GM19455 (cell line): ENCODE measurements around the gene TFE3.

Experiments used
- ATAC-seq: cut with Tn5 transposase; IDR thresholded peaks from one replicate; pipeline ENCODE4 v1.9.1; 2021; ENCODE audit not compliant: unreplicated experiment

The TFE3 gene

DNA sequence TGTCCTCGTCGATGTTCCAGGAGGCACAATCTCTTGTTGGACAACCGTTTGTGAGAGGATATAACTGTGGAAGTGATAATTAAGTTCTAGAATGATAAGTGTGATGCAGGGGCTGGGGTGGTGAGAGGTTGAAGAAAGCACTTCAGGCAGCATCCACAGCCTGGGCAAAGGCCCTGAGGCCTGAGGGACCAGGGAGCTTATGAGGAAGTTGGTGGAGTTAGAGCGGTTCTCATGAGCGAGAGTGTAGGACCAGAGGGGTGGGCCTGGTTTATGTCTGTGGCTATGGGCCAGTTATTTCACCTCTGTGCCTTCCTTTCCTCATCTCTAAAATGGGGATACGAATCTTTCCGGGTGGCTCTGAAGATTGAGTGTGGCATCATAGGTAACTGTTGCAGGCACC lies 18.3 kb upstream of the TFE3 start:
- ATAC-seq, result no peak

DNA sequence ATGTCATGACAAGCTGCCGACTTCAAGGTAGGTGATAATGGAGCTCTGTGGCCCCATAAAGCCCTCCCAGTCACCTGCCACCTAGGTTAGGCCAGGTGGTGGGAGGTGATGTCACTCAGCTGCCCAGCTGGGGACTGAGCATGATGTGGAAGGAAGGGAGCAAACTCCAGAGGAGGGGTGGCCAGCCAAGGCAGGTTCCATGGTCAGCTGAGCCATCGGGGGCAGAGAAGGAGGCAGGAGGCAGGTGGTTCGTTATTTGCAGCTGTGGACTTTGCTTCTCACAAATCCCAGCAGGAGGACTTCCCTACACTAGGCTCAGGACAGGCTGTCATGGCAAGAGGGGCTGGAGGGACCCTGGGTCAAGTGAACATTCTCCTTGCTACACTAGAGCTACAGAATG lies 17.8 kb upstream of the TFE3 start:
- ATAC-seq, result no peak

DNA sequence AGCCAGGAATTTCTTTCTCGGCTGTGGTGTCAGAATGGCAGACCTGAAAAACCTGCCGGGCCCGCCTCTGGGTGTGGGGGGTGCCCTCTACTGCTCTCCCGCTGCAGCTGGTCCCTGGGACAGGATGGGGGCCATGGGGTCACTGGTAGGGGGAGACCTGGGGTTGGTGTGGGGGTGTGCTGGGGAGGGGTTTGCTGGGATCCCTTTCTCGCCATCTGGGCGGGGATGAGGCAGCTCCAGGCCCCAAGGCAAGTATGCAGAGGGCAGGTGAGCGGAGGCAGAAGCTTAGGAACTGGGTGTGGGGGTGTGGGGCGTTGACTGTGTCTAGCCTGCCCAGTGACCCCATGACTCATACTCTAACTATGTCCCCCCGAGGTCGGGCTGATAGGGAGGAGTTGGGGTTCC lies 16.5 kb upstream of the TFE3 start:
- no peak for ATAC-seq

GRCh38 chrX:49059201-49059600 lies 16.0 kb upstream of the TFE3 start:
- ATAC-seq, result no peak

- no peak for ATAC-seq
Measured at GRCh38 chrX:49058794-49059193, 15.6 kb upstream of the TFE3 start, which contains the start of gene CCDC120. TSS of gene CCDC120 (plus strand) at chrX:49058999. CDS start at chrX:49062042, 3,043 bp downstream.

- ATAC-seq, result no peak
Measured at GRCh38 chrX:49054073-49054762, 11.1 kb upstream of the TFE3 start.

DNA sequence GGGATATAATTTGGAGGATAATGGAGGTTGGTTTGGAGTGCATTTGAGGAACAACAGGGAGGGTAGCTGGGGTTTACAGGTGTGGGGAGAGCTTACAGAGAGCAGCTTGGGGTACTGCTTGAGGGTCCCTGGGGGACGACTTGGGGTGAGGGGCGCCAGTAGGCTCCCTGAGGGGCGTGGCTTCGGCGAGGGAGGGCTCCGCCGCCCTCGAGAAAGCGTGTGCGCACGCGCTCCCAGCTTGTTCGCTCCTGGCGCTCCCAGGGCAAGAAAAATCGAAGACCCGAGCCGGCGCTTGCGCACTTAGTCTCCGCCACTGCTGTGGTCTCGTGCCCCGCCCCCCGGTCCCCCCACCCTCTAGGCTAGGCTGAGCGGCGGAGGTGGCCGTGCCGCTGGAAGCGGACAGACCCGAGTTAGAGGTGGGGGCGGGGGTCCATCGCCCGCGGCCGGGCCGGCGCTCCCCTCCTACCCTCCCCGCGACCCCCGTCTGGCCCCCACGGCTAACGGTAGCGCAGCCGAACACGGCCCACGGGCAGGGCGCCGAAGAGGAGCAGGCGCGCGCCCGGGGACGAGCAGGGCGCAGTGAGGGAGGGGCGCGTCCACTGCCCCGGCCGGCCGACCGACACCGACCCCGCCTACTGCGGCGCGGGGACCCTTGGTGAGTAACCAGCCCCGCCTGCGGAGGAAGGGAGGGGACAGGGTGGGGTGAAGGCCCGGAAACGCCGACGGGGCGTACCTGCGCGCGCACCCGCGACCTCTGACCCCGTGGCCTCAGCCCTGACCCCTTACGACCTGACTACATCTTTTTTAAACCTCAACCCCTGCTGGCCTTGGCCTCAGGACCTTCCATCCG lies 10.3 kb upstream of the TFE3 start:
- no peak for ATAC-seq

DNA sequence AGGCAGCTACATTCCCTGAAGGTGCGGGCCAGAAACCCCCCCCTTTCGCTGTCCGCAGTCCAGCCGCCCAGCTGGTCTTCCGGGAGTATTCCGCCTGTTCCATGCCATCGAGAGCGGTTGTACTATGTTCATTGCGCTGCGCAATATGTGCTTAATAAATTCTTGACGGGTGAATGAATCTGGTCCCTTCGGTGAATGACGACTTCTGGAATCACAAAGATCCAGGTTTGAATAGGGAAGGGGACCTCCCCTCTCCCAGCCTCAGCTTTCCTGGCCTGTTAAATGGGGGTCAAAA lies 777 bp upstream of the TFE3 start:
- no peak for ATAC-seq

GRCh38 chrX:49042581-49043219 lies 457 bp downstream of the TFE3 start:
- ATAC-seq, result no peak

GRCh38 chrX:49041744-49042580 lies 1.2 kb downstream of the TFE3 start:
- no peak for ATAC-seq

DNA sequence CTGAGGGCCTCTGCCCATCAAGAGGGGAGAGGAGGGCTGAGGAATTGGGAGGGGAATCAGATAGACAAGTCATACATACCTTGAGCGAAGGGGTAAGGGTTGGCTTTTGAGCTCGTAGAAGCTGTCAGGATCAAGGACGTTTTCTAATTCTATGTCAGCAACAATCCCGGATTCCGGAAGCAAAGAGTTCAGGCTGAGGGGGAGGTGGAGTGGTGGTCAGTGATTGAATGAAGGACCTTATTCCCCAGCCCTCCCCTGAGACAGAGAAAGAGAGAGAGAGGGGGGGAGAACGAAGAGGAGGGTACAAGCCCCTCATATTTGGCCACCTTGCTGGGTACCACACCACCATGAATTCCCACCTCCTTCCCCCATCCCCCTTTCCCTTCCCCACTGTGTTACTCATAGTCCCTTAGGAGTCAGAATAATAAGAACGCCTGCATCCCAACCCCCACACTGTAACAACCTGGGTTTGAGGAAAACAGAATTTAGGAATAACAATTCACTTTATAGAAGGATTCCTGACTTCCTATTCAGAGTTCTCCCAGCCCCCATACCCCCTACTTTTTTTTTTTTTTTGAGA lies 2.7 kb downstream of the TFE3 start:
- ATAC-seq, result no peak

- no peak for ATAC-seq
Measured at GRCh38 chrX:49039598-49040375, 3.4 kb downstream of the TFE3 start.

GRCh38 chrX:49037883-49038475 lies 5.2 kb downstream of the TFE3 start:
- ATAC-seq, result no peak

DNA sequence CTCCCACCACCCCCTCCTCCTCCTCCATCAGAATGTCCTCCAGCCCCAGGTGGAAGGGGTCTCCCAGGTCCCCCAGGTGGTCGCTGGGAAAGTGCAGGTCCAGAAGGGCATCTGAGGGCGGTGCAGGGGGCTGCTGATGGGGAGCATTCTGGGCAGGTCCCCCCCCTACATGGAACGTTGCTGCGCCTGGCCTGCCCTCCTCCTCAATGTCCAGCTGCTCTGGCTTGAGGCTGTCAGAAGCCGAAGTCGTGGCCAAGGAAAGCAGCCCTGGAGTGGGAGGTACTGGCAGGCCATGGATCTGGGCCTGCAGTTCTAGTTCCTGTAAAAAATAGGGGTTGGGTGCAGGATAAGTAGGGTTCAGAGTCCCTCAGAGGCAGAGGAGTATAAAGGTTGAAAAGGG lies 12.9 kb downstream of the TFE3 start:
- no peak for ATAC-seq

DNA sequence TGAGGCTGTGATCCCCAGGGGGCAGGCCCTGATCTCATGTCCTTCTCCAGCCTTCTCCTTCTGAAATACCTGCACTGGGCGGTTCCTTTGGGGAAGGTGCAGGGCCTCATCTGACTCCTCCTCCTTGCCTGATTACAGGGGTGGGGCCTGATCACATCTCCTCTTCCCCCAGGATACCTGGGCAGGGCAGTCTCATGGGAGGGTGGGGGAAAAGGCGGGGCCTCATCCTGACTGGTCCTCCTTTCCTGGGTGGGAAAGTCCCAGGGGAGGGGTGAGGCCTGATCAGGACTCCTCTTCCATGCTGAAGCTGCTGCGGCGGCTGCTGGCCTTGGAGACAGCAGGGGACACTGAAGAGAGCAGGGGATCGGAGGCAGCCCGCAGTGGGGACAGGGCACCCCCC lies 13.3 kb downstream of the TFE3 start:
- ATAC-seq, result no peak

- ATAC-seq, result no peak
Measured at GRCh38 chrX:49019599-49020249, 23.4 kb downstream of the TFE3 start.

- ATAC-seq, result no peak
Measured at GRCh38 chrX:49019050-49019449, 24.1 kb downstream of the TFE3 start.

- ATAC-seq, result no peak
Measured at GRCh38 chrX:49003696-49004095, 39.5 kb downstream of the TFE3 start.
